GM23248 (cell line): ENCODE data around the gene RMI2.

ENCODE experiments used
- EZH2 ChIP-seq: fragments of 200-600 bp; sonication (generic); IDR thresholded peaks from 2 replicates; pipeline ENCODE4 v1.6.1; 2018; ENCODE audit warnings: antibody characterized with exemption, mild to moderate bottlenecking; ENCODE audit not compliant: insufficient read depth, poor library complexity, severe bottlenecking
- EZH2phosphoT487 ChIP-seq: fragments of 200-600 bp; sonication (generic); IDR thresholded peaks from 2 replicates; pipeline ENCODE4 v1.6.1; 2018; ENCODE audit warnings: antibody characterized with exemption, moderate library complexity, mild to moderate bottlenecking, low read depth; ENCODE audit not compliant: insufficient read depth

GRCh38 chr16:11348737-11349598 is 3.7 kb downstream of the RMI2 start:
- no peak for TF ChIP-seq EZH2phosphoT487
- no peak for TF ChIP-seq EZH2
